ENCODE measurements around the gene CCDC157.
"Not testable (repeated sequence)": the region's sequence is repeated elsewhere in the genome, so short reads cannot be mapped to it uniquely, and the experiment has no call there.

The CCDC157 gene

DNA sequence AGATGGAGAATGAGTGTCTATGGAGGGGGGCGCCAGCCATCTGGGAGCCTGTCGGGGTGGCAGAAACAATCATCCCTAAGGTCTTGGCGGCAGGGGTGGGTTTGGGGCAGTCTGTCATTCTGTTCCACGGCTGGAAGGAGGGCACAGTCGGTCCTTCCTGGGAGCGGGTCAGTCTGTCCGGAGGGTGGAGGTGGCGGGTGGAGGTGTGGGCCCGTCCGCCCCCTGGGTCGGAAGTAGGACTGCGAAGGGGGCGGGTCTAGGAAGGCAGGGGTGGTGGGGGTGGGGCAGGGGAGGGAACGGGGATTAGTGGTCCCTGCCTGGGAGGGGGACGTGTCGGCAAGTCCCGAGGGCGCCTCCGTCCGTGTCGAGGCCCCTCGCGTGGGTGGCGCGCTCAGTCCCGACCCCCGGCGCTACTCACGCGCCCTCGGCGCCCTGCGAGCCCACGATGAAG is 30.5 kb upstream of the CCDC157 start:
- DNase-seq (ENCODE audit: low spot score), result peak; percentile 43

- DNase-seq (ENCODE audit: low spot score), result peak; percentile 93
Observed at GRCh38 chr22:30326706-30327362, 30.0 kb upstream of the CCDC157 start, which contains the start of gene TBC1D10A. TBC1D10A (minus strand) TSS chr22:30326941; CDS start chr22:30326881, 60 bp downstream.

GRCh38 chr22:30327864-30328345 is 28.9 kb upstream of the CCDC157 start:
- DNase-seq (ENCODE audit: low spot score), result peak; percentile 42

DNA sequence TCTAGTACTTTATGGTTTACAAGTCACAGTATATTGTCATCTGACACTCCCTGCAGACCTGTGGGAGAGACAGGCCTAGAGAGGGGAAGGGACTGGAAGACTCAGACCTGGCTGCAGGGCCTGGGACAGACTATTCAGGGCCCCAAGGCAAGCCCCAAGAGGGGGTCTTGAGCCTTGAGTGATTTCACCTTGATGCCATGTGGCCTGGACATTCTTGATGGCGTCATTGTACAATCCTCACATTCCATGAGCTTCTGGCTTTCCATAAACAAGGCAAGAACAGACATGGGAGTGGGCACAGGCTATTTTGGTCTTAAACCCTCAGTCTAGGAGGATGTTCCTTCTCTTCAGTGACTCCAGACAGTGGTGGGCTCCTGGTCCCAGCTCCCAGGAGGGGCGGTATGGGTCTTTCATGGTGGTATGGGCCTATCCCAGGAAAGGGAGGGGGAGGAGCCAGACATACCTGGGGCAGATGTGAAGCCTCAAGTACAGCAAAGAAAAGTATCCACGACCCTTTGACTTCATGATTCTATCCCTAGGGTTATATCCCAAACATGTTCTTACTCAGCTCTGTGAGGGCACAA is 28.2 kb upstream of the CCDC157 start:
- DNase-seq (ENCODE audit: low spot score), result no peak

DNA sequence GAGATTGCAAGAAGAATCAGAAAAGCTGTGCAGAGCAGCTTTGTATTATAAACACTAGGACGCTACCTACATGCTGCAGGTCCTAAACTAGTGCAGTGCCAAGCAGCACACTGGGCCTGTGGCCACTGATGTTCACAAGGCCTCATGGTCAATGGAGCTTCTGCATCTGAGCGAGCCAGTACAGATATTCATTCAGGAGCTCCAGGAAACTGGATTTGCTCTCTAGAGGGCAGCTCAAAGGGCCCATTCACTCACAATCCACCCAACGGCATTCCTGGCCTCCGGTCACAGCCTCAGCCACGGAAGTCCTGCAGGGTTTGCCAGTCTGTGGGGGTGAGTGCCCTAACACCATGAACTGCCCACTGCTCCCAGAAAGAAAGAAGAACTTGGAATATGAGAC is 24.3 kb upstream of the CCDC157 start:
- no peak for DNase-seq (ENCODE audit: low spot score)

- DNase-seq (ENCODE audit: low spot score), result no peak
Observed at GRCh38 chr22:30332994-30333706, 23.7 kb upstream of the CCDC157 start.

GRCh38 chr22:30333707-30334087 is 23.1 kb upstream of the CCDC157 start:
- no peak for DNase-seq (ENCODE audit: low spot score)

DNA sequence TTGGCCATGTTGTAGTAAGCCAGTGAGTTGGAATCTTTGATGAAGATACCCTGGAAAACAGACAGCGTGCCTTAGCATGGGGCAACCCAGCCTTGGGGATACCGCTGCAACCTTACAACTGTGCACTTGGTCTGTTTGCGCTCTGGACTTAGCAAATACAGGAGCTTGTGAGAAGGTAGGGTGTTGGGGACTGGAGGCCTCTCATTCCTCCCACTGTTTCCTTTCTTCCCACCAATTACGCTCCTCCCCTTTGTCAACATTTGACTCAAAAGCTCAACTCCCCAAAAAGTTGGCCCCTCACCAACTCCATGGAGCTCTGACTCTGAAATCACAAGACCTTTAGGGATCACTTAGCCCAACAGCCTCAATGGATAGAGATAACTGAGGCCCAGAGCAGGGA is 22.2 kb upstream of the CCDC157 start:
- no peak for DNase-seq (ENCODE audit: low spot score)

GRCh38 chr22:30335236-30335635 is 21.6 kb upstream of the CCDC157 start:
- no peak for DNase-seq (ENCODE audit: low spot score)

DNA sequence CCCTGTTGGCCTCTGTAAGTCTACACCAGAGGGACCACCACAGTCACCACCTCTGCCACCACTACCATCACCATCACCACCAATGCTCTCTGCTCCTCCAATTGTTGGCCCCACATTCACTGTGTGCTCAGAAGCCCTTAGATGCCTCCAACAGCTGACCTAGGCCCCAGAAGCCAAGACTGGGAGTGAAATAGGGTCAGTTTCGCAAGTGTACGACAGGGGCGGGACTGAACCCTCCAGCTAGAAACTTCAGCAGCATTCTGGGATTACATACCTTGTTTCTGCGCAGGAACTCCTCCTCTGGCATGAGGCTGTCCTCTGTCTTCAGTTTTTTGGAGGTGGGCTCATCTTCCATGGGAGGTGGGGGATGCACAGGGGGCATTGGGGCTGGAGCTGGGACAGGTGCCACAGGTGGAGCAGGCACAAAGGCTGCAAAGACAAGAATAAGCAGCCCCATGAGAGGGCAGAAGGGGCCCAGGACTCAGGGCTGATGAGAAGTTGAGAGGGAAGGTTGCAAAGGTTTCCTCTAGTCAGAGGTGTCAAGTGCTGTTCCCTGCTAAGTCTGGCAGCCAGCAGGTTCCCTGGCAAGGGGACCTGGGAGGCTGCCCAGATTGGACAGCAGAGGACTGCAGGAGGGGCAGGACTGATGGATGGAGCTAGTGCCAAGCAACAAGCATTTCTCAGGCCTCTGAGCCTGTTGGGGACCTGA is 19.9 kb upstream of the CCDC157 start:
- no peak for DNase-seq (ENCODE audit: low spot score)

- DNase-seq (ENCODE audit: low spot score), result no peak
Observed at GRCh38 chr22:30337461-30337778, 19.4 kb upstream of the CCDC157 start.

DNA sequence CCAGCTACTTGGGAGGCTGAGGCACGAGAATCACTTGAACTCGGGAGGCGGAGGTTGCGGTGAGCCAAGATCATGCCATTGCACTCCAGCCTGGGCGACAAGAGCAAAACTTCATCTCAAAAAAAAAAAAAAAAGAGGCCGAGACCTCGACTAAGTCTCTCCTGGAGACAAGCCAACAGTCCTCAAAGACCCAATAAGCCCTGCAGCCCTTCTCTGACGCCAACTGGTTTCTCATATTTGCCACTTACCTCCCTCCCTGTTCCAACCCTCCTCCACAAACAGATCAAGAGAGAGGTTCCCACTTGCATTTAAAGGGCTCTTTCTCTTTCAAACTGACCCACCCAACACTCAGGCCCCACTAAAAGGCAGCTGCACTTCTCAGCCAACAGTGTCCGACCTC is 18.5 kb upstream of the CCDC157 start:
- not testable (repeated sequence) for DNase-seq (ENCODE audit: low spot score)

- no peak for DNase-seq (ENCODE audit: low spot score)
Observed at GRCh38 chr22:30338802-30339201, 18.0 kb upstream of the CCDC157 start.

- DNase-seq (ENCODE audit: low spot score), result no peak
Observed at GRCh38 chr22:30340911-30341685, 15.7 kb upstream of the CCDC157 start.

GRCh38 chr22:30344447-30345200 is 12.2 kb upstream of the CCDC157 start:
- no peak for DNase-seq (ENCODE audit: low spot score)

DNA sequence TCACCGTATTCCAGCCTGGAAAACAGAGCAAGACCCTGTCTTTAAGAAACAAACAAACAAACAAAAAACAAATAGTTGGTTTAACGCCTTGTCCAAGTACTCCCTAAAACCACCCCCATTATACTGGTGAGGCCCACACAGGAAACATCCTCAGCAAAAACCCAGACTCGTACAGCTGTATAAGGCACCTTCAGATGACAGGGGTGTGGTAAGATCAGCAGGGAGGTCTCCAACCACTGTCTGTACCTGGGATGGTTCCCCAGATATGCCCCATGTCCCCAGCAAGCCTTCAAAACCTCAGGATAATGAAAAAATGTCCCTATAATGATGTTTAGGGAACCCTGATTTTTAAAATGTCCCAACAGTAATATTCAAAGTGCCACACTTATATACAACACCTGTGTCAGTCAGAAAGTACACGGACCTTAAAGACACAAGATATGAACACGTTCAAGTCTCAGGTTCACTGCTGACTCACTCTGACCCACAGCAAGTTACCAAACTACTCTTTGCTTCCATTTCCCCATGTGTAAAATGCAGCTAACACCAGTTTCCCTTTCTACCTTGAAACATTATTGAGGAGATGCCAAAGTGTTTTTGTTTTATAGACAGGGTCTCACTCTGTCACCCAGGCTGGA is 9.4 kb upstream of the CCDC157 start:
- no peak for DNase-seq (ENCODE audit: low spot score)

DNA sequence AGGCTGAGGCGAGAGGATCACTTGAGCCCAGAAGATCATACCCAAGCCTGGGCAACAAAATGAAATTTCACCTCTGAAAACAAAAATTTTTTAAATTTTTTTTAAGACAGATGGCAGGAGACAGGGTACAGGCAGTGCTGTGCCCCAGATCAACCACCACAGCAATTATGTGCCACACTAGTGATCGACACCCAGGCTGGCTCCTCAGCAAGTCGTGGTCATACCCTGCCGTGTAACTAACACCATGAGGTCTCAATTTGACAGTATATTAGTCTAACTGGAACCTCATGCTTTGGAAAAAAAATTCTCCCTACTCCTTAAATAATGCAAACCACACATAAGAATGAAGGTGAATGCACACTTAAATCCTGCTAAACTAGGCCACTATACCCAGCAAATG is 8.4 kb upstream of the CCDC157 start:
- DNase-seq (ENCODE audit: low spot score), result no peak

DNA sequence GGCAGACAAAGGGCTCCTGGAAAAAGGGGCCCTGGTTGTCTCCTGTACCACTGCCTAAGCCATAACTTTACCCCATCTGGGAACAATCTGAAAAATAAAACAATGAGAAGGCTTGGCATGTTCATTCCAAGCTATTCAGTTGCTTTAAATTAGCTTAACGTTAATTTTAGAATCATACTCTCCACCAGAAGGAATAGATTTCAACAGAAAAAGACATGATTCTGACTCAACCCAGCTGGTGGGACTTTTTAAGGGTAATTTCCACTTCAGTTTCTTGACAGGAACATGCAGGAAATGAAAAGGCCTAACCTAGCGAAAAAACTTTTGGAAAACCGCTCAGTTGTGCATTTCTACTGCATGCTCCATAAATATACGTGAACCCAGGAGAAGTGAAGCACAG is 8.0 kb upstream of the CCDC157 start:
- no peak for DNase-seq (ENCODE audit: low spot score)

DNA sequence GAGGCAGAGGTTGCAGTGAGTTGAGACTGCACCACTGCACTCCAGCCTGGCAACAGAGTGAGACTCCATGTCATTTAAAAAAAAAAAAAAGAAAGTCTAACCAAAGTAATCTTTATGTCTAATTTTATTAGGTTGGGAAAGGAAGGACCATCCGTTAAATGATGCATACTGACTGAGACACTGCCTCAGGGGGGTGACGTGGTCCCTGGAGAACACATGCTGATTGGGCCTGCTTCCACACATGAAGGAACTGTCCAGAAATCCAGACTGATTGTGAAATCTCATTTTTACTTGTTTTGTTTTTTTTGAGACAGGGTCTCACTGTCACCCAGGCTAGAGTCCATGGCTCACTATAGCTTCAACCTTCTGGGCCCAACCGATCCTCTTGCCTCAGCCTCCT is 5.6 kb upstream of the CCDC157 start:
- DNase-seq (ENCODE audit: low spot score), result no peak

- no peak for DNase-seq (ENCODE audit: low spot score)
Observed at GRCh38 chr22:30354644-30355043, 2.2 kb upstream of the CCDC157 start.

- no peak for DNase-seq (ENCODE audit: low spot score)
Observed at GRCh38 chr22:30357236-30357570, 396 bp downstream of the CCDC157 start.
